ENCODE results near the gene RSU1. TPM values are rescaled to one million over a fixed set of nuclear protein-coding genes. Genes with fewer than 3 reads are reported as not detected.
A peak's percentile ranks its signal among the peaks of the same experiment; 100 is the strongest.

Gene RSU1
- total RNA-seq, 1 donor from 2014 or later = 49.4 TPM

GRCh38 chr10:16649757-16650156, 167.5 kb downstream of the RSU1 start:
- DNase-seq (no peak), ATAC-seq (ENCODE audit: poor library complexity) (no peak)
- intact Hi-C loops (cut with DNase I) = no loop called here

DNA sequence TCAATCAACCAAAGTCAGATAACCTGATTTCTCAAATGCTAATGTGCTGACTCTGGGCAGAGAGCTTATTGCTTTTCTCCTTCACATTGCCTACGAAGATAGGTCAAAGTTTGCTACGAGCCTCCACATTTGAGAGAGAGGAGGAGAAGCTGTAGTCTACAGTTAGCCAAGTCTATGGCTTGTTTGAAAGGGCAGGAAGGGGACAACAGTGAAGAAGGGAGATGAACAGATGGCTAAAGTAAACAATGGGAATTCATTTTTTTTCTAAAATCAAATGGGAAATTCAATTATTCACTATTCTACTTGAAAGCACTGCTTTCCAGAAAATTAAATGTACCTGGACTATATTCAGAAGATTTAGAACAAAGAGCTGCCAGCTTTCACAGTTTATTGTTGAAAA, 168.9 kb downstream of the RSU1 start:
- ATAC-seq (ENCODE audit: poor library complexity) = no peak
- intact Hi-C loops (cut with DNase I) = no loop called here

DNA sequence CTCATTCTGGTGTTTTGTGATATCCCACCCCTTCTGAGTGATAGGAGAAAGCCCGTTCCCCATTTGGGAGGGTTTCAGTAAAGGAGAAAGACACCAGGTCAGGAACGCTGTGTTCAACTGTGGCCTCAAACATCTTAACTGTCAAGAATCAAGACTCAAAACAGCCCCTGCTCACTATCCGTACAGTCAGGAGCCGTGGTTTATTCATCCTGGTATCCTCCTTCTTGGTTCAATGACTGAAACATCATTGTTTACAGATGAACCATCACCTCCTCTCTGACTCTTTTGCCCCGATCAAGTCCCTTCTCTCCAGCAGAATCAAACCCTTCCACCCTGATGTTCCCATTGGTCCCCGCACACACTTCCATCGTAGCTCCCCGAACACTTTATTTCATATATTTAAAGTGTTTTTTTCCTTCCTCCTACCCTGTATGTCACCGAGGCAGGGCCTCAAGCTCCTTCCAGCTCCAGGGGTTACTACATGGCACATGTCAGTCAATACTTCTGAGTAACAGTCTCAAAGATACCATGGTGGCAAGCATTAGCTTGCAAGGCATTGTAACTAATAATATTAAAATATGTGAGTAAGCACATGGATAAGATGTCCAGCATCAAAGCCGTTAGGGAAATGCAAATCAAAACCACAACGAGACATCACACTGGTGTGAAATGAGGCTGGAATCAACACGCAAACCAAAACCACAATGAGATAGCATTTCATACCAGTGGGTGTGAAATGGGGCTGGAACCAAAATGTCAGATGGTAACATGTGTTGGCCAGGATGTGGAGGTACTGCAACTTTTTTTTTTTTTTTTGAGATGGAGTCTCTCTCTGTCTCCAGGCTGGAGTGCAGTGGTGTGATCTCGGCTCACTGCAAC, 170.8 kb downstream of the RSU1 start:
- no peak for ATAC-seq (ENCODE audit: poor library complexity)

More for the DNA sequence above, 168.9 kb downstream of the RSU1 start:
- no peak for DNase-seq

GRCh38 chr10:16644146-16644545, 173.1 kb downstream of the RSU1 start:
- intact Hi-C loops (cut with DNase I) = no loop called here
- DNase-seq (no peak), ATAC-seq (ENCODE audit: poor library complexity) (no peak)

More for the DNA sequence above, 170.8 kb downstream of the RSU1 start:
- no peak for DNase-seq
- intact Hi-C loops (cut with DNase I) = no loop called here

DNA sequence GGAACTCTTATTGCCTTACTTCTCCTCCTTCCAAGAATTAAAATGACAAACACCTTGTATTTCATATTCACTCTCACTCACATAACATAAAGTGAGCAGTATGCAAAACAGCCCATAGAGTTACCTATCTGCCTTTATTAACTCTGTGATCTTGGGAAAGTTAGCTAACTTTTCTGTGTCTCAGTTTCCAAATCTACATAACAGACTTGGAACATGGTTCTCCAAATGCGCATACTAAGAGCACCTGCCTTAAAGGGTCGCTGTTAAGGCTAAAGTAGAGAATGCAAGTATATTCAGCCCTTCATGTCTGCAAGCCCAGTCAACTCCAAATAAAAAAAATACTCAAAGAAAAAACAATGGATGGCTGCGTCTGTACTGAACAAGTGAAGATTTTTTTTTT, 173.7 kb downstream of the RSU1 start:
- ATAC-seq (ENCODE audit: poor library complexity) = no peak
- intact Hi-C loops (cut with DNase I) = no loop called here

GRCh38 chr10:16640153-16640552, 177.1 kb downstream of the RSU1 start:
- DNase-seq (no peak), ATAC-seq (ENCODE audit: poor library complexity) (peak; percentile 70)
- intact Hi-C loops (cut with DNase I) = no loop called here

More for the DNA sequence above, 173.7 kb downstream of the RSU1 start:
- DNase-seq = no peak

DNA sequence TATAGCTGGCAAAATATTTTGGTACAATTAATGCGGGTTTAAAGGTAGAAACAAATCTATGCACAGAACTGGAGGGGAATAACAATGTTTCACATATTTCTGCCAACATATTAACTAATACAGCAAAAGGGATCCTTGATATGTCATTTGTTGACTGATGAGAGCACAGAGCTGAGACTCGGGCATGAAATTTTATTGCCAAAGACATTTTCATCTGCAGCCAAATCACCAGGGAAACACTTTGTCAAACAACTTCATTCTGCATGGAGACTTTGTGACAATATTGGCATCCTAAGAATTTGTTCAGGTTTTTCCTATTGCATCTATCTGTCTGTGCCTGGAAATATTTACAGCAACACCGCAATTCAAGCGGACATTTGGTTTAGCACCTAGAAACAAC, 177.8 kb downstream of the RSU1 start:
- peak; percentile 49 for ATAC-seq (ENCODE audit: poor library complexity)
- intact Hi-C loops (cut with DNase I) = loop anchor here (10.0 kb wide), 1 partner anchor 125 kb away; no protein-coding TSS in a partner anchor
- no peak for DNase-seq

DNA sequence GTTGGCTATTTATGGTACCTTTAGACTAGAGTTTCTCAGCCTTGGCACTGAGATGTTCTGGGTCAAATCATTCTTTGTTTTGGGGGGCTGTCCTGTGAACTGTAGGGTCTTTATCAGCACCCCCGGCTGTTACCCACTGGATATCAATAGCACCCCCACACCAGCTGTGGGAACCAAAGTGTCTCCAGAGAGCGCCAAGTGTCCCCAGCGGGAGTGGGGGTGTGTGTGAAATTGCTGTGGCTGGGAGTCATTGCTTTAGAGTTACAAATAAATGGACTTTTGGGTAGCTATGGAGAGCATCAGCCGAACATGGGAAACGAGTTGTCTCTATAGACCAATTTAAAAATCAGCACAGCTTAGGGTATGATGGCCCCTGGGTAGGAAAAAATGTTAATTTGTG, 184.2 kb downstream of the RSU1 start:
- no peak for ATAC-seq (ENCODE audit: poor library complexity)
- intact Hi-C loops (cut with DNase I) = loop anchor here (10.0 kb wide), 1 partner anchor 132 kb away; no protein-coding TSS in a partner anchor
- no peak for DNase-seq

DNA sequence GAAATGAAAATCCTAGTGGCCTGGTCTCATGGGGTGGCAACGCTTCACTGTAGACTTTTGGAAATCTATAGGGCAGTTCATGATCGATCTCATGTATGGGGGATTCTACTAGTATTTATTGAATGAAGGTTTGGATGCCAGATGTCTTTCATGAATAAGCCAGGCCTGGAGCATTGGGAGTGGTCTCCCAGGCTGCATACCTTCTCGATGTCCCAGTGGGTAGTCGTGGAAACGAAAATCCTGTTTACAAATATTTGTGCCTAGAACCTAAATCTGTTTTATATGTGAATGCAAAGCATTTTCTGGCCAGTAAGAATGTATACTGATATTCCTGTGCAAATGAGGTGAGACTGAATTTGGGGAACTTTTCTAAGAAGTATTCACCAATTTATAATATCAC, 190.5 kb downstream of the RSU1 start:
- DNase-seq (no peak), ATAC-seq (ENCODE audit: poor library complexity) (no peak)
- intact Hi-C loops (cut with DNase I) = no loop called here

- DNase-seq (no peak), ATAC-seq (ENCODE audit: poor library complexity) (no peak)
- intact Hi-C loops (cut with DNase I) = no loop called here
Measured at GRCh38 chr10:16612981-16613355, 204.3 kb downstream of the RSU1 start.

GRCh38 chr10:16612115-16612980, 204.9 kb downstream of the RSU1 start:
- no peak for DNase-seq
- no peak for ATAC-seq (ENCODE audit: poor library complexity)
- intact Hi-C loops (cut with DNase I) = no loop called here

- intact Hi-C loops (cut with DNase I) = no loop called here
- DNase-seq (peak; percentile 54), ATAC-seq (ENCODE audit: poor library complexity) (no peak)
Measured at GRCh38 chr10:16611037-16611436, 206.2 kb downstream of the RSU1 start.

DNA sequence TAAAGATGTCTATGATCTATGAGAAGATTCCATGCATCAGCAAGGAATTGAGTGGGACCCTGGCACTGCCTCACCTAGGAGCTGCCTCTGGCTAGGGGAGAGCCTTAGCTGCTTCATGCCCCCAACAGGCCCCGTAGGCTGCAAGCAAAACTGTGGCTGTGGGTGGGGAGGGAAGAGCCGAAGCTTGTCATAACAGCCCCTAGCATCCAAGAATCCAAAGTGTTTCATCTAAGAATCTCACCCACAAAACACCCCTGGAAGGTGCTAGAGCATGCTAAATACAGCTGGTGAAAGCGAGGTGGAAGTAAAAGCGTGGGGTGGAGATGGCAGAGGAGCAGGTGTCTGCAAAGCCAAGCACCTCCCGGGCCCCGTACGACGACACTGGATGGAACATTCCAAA, 208.0 kb downstream of the RSU1 start:
- intact Hi-C loops (cut with DNase I) = no loop called here
- ATAC-seq (ENCODE audit: poor library complexity) = no peak
- DNase-seq = no peak

DNA sequence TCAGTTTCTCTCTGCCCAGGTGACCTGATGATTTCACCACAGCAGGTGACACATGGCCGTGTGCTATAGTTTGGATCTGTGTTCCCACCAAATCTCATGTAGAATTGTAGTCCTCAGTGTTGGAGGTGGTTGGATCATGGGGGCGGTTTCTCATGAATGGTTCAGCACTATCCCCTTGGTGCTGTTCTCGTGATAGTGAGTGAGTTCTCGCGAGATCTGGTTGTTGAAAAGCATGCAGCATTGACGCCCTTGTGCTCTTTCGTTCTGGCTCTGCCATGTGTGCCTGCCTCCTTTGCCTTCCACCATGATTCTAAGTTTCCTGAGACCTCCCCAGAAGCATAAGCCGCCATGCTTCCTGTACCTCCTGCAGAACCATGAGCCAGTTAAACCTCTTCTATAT, 210.3 kb downstream of the RSU1 start:
- ATAC-seq (ENCODE audit: poor library complexity) (no peak), DNase-seq (no peak)
- intact Hi-C loops (cut with DNase I) = no loop called here

- intact Hi-C loops (cut with DNase I) = no loop called here
- DNase-seq = no peak
- no peak for ATAC-seq (ENCODE audit: poor library complexity)
Measured at GRCh38 chr10:16606421-16606820, 210.8 kb downstream of the RSU1 start.

GRCh38 chr10:16603308-16603707, 213.9 kb downstream of the RSU1 start:
- DNase-seq (no peak), ATAC-seq (ENCODE audit: poor library complexity) (no peak)
- intact Hi-C loops (cut with DNase I) = no loop called here

GRCh38 chr10:16602104-16602775, 215.0 kb downstream of the RSU1 start:
- intact Hi-C loops (cut with DNase I) = no loop called here
- ATAC-seq (ENCODE audit: poor library complexity) (no peak), DNase-seq (no peak)

DNA sequence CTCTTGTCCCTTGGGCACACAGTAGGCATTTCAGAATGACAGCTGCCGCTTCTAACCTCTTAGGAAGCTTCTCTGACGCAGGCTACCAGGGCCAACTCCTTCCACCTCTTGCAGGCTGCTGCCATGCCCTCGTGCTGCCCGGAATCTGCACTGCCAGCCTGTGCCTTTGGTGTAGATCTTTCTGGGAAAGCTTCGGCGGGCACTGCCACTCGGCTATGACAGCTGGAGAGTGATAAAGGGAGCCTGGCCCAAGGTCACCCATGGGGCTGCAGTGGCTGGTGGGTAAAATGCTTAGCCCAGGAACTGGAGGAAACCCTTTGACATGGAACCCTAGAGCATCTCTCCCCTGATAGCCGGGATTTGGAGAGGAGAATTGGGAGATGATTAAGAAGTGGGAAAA, 217.6 kb downstream of the RSU1 start:
- peak; percentile 57 for DNase-seq
- intact Hi-C loops (cut with DNase I) = no loop called here
- peak; percentile 80 for ATAC-seq (ENCODE audit: poor library complexity)

GRCh38 chr10:16597656-16598055, 219.6 kb downstream of the RSU1 start:
- intact Hi-C loops (cut with DNase I) = no loop called here
- ATAC-seq (ENCODE audit: poor library complexity) = no peak
- DNase-seq = no peak
